ENCODE results near the gene SLC15A4.
"Not testable (repeated sequence)": the region's sequence is repeated elsewhere in the genome, so short reads cannot be mapped to it uniquely, and the experiment has no call there.

Gene SLC15A4

GRCh38 chr12:128843538-128843937 lies 19.8 kb upstream of the SLC15A4 start:
- DNase-seq = no peak

GRCh38 chr12:128842579-128842978 lies 18.8 kb upstream of the SLC15A4 start:
- DNase-seq = no peak

DNA sequence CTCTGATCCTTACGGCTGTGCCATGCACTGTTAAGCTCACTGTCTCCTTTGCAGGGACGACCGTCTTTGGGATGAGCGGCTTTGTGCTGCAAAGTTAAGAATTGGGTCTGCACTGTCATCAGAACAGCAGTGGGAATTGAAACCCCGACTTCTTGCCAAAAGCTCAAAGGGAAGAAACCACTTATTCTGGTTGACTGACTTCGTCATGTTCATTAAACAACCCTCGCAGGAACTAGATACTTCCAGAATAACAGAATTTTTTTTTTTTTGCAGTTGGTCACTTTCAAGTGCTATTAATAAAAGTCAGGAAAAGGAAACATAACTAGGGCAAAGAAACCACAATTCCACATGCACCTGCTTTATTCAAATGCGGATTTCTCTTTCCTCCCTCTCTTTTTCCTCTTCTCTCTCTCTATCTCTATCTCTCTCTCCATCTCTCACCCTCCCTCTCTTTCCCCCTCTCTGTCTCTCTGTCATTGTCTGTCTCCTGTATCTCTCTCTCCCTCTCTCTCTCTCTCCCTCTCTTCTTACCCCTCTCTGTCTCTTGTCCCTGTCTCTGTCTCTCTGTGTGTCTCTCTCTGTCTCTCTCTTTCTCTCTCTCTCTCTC lies 17.2 kb upstream of the SLC15A4 start:
- DNase-seq = no peak

GRCh38 chr12:128839885-128840284 lies 16.1 kb upstream of the SLC15A4 start:
- not testable (repeated sequence) for DNase-seq

GRCh38 chr12:128833418-128833817 lies 9.7 kb upstream of the SLC15A4 start:
- no peak for DNase-seq

- no peak for DNase-seq
Observed at GRCh38 chr12:128830505-128830893, 6.7 kb upstream of the SLC15A4 start.

DNA sequence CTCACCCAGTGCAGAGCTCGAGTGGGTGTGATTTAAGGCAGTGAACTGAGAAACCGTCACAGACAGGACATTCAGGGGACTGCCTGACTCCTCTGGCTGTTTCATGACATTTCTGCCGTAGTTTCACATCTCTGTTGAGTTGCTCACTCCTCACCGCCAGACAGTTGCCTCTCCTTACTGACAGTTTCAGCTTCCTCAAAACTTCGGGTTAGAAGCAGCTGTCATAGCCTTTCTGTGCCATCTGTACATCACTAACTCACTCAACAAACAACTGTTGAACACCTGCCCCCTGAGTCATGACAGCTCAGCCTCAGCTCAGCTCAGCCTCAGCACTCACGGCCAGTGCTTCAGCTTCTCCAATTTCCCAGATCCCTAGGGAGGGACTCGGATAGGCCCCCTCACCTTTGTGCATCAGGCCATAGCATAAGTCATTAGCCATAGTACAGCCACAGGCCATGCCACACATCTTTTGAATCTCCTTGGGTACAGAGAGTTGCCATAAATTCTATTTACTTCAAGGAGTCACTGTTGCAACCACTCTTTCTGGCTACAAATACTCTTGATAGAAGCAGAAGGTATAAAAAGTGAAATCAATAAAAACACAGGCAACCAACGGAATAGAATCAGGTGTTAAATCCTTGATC lies 6.2 kb upstream of the SLC15A4 start:
- DNase-seq = peak; percentile 31

DNA sequence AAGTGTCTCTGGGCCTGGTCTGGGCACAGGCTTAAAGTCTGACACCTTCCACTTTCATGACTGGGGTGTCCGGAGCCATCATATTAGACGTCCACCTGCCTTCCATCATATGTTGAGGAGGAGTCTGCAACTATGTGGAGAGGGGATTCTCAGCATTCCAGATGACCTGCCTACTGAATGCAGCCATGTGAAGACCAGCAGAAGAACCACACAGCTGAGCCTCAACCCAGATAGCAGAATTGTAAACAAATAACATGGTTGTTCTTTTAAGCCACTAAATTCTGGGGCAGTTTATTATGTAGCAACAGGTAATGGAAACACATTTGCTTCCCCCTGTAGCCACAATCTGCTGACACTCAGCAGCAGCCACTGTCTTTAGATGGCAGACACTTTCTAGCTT lies 4.0 kb upstream of the SLC15A4 start:
- DNase-seq = no peak

- no peak for DNase-seq
Observed at GRCh38 chr12:128825835-128826234, 2.1 kb upstream of the SLC15A4 start.

- DNase-seq = no peak
Observed at GRCh38 chr12:128823216-128823915, 392 bp downstream of the SLC15A4 start.

DNA sequence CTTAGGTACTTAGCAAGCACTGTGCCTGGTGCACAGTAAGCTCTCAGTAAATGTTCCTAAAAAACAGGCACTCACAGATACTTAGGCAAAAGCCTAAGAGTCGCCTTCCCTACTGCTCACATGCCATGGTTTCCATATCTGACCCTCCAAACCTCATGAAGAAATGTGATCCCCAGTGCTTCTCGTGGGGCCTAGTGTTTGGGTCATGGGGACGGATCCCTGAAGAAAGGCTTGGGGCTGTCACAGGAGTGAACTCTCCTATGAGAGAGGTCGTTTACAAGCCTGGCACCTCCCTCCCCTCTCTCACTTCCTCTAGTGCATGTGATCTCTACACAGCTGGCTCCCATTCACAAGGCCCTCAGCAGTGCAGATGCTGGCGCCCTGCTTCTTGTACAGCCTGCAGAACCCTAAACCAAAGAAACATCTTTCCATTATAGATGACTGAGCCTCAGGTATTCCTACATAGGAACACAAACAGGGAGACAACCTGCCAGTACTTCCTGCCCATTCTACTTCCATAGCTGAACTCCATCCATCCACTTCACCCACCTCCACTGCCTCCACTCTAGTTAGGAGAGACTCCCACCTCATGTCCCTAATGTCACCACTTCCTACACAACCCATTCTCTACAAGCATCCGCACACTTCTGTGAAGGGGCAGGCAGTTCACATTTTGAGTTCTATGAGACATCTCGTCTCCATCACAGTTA lies 2.9 kb downstream of the SLC15A4 start:
- peak; percentile 36 for DNase-seq

- DNase-seq = no peak
Observed at GRCh38 chr12:128820253-128820652, 3.5 kb downstream of the SLC15A4 start.

DNA sequence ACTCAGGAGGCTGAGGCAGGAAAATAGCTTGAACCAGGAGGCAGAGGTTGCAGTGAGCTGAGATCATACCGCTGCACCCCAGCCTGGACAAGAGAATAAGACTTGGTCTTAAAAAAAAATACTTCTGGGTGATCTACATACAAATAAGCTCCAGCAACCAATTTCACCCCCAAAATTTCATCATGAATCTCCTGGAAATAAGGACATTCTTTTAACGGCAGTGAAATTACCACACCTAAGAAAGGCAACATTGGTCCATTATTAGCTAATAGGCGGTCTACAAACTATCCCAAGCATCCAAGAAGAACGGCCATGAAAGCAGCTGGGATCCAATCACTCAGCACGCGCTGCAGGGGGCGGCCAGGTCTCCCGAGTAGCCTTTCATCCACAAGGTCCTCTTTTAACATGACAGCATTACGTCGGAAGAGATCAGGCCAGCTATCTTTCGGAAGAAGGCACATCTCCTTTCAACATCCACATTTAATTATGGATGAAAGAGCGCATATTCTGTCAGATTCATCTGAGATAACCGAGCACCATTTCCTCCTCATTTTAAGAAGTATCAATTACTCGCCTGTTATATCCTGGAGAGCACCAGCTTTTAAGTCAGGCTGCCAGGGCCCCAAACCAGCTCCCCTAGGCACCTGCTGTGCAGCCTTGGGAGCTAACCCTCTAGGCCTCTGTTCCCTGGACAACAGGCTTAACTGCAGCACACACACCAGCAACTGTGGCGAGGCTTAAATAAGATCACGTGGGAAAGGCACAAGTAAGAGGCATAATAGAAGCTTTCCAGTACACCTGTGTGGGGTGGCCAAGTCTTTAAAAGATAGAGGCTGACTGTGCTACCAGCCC lies 4.2 kb downstream of the SLC15A4 start:
- no peak for DNase-seq

GRCh38 chr12:128818065-128819022 lies 5.4 kb downstream of the SLC15A4 start:
- no peak for DNase-seq

DNA sequence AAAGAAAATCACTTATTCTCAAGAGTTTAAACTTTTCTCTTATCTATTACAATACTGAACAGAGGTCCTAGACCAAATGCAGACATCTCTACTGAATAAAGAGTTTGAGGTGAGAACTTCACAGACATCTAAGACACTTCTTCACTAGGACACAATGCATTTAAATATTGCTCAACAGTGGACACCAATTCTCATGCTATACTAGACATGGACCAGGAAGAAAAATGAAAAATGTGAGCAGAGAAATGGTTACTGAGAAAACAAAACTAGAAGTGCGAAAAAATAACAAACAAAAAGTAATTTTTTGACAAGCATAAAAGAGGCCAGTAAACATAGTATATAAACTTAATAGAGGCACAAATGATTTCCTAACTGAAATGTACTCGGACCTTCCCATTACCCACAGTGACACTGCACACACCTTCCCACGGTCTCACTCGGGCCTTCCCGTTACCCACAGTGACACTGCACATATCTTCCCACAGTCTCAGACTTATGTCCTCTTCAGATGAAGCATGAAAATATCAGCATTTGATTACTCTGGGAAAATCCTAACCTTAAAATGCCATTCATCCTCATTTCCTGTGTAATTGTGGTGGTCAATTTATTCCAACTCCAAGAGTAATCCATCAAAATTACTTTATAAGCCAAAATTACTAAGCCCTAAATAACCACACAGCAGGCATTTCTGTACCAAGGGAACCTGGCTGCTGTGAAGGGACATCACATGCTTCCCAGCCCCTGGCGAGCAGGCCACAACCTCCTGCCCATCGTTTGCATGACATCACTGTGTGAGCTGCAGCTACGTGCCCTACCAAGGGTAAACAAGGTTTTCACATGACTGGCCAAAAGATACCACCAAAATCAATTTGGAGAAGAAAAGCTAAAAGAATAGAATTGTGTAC lies 6.4 kb downstream of the SLC15A4 start:
- peak; percentile 32 for DNase-seq

DNA sequence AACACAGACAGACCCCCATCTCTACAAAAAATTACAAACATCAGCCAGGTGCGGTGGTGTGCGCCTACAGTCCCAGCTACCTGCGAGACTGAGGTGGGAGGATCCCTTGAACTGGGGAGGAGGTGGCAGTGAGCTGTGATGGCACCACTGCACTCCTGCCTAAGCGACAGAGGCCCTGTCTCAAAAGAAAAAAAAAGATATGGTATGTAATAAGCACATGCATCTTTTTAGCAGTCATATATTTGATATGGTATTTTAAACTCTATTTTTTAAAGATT lies 7.2 kb downstream of the SLC15A4 start:
- no peak for DNase-seq

DNA sequence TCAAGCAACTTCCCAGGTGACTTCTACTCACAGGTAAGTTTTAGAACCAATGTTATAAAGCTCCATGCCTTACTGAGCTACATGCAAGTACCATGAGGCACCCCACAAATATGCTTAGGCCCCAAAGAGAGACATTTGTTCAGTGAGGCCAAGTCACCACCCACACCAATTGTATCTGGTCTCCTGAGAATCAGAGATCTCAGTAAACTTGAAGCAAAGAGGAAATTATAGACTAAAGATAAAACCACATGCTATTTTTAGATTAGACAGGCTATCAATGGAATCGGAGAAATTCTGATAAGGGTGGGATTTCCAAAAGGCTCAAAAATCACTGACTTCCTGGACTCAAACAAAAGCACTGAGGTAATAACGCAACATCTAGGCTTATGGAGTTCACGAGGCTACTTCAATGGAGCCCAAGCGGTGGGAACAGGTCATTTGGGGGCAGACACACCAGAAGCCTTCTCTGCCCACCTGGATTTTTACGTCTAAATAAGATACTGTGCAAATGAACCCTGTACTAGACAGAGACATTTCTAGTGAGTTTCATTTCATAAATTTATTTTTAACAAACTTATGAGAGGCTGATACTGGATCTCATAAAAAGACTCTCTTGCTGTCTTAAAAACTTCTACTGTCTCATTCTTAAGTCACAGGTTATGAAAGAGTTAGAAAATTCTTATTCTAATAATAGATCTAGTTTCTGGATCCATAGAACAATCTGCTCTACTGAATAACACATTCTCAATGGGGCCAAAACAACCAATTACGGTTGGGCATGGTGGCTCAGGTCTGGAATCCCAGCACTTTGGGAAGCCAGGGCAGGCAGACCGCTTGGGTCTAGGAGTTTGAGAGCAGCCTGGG lies 7.7 kb downstream of the SLC15A4 start:
- no peak for DNase-seq

- no peak for DNase-seq
Observed at GRCh38 chr12:128814411-128815261, 9.1 kb downstream of the SLC15A4 start.

DNA sequence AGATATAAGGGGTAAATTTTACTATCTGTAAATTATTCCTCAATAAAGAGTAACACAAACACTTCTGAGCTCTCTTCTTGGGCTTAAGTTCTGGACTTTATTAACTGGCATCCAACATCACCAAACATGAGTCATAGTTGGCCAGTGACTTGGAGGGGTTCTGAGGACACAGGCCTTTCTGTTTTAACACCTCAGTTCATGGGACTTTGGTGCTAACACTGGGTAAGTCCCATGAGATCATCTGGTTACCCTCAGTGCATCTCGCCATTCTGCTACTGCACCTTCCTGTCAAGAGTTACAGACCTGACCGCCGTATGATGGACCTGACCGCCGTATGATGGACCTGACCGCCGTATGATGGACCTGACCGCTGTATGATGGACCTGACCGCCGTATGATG lies 9.9 kb downstream of the SLC15A4 start:
- DNase-seq = no peak
